GM12873 (cell line): ENCODE results near the gene GALNTL6.

Experiments used
- TF ChIP-seq, protein P1 (sequence below): IDR thresholded peaks from 2 replicates; pipeline ENCODE4 v1.5.1; 2012; ENCODE audit warnings: low read depth, mild to moderate bottlenecking, moderate library complexity, low read length, control low read depth; ENCODE audit not compliant: insufficient read depth; ENCODE audit errors: missing control alignments

Gene GALNTL6

DNA sequence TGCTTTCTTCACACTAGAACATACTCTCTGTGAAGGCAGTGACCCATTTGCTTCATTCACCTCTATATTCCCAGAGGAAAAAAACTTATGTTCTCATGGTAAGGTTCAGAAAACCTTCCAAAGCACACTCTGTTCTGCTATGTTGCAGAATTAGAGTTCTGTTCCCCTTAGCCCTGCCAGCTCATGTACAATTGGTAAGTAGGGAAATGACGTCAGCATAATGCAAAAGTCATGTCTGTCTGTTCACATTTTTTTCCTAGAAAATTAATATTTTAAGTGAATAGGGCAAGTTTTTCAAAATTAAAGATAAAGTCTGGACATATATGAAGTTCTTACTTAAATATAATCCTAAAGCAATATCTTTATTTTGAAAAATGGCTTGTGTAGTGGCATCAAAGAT lies 443.6 kb downstream of the GALNTL6 start:
- TF ChIP-seq, protein P1, sequence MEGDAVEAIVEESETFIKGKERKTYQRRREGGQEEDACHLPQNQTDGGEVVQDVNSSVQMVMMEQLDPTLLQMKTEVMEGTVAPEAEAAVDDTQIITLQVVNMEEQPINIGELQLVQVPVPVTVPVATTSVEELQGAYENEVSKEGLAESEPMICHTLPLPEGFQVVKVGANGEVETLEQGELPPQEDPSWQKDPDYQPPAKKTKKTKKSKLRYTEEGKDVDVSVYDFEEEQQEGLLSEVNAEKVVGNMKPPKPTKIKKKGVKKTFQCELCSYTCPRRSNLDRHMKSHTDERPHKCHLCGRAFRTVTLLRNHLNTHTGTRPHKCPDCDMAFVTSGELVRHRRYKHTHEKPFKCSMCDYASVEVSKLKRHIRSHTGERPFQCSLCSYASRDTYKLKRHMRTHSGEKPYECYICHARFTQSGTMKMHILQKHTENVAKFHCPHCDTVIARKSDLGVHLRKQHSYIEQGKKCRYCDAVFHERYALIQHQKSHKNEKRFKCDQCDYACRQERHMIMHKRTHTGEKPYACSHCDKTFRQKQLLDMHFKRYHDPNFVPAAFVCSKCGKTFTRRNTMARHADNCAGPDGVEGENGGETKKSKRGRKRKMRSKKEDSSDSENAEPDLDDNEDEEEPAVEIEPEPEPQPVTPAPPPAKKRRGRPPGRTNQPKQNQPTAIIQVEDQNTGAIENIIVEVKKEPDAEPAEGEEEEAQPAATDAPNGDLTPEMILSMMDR = no peak

DNA sequence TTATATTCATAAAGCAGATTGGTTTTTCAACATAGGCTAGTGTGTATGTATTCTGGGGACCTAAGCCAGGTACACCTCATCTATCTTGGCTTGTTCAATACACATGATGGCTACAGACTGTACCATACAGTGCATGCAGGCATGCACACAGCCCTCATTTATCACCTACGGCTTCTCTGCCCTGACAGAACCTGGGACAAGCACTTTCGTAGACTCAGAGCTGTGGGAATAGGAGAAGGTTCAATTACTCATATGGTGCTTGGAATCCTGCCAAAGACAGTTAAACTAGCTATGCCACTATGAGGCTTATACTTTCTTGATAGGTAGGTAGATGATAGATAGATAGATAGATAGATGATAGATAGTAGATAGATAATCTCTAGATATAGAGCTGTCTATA lies 457.2 kb downstream of the GALNTL6 start:
- TF ChIP-seq, protein P1 = no peak

DNA sequence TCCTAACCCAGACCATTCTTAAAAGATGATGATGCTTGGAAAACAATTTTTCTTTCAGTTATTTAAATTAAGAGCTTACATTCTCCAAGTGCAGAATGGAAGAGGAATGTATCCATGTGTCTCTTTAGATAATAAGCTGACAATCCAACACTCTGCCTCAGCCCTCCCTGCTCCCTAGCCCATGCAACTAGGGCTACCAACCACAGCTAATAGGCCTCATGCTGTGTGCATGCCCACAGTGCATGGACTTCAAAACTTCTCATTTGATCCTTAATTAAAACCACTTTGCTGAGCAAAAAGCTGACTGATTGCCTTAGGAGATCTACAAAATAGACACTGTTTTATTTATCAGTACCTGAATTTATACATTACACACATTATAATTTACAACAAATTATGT lies 473.9 kb downstream of the GALNTL6 start:
- TF ChIP-seq, protein P1 = no peak

DNA sequence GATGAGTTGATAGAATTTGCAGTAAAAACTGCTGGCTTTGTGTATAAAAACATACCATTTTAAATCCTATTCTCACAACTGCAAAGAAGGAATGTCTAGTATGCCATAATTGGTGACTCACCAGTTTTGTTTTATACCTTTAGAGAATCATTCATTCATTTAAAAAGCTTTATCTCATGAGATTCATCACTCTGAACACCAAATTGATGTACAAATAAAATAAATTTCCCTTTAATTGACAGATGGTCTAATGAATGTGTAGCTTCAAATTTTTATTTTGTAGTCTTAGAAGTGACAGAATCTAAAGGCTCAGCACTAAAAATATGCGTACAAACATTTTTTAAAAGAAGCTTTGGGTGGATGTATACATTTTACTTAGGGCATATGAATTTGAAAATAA lies 492.5 kb downstream of the GALNTL6 start:
- TF ChIP-seq, protein P1 = no peak

DNA sequence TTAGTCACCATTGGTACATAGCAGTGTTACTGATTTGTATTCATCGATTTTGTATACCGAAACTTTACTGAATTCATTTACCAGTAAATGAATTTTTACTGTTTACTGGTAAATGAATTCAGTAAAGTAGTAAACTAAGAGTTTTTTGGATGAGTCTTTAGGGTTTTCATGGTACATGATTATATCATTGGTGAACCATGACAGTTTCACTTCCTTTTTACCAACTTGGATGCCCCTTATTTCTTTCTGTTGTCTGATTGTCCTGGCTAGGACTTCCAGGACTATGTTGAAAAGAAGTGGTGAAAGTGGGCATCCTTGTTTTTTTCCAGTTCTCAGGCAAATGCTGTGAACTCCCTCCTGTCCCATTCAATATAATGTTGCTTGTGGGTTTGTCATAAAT lies 494.9 kb downstream of the GALNTL6 start:
- TF ChIP-seq, protein P1 = no peak

DNA sequence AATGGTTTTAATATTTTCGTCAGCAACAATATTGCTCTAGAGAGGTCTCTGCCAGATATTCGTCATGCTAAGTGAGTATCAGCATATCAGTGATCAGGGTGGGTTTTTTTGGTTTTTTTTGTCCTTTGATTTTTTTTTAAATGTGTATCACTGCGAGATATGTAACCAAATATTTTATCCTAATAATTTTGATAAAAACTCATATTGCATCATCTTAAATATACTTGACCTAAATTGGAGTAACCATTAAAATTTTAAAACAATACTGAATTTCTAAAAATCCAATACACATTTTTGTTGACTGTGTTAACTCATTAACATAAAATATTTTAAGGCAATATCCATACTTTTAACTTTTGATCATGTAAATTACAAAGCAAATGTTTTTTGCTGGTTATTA lies 498.5 kb downstream of the GALNTL6 start:
- TF ChIP-seq, protein P1 = no peak

DNA sequence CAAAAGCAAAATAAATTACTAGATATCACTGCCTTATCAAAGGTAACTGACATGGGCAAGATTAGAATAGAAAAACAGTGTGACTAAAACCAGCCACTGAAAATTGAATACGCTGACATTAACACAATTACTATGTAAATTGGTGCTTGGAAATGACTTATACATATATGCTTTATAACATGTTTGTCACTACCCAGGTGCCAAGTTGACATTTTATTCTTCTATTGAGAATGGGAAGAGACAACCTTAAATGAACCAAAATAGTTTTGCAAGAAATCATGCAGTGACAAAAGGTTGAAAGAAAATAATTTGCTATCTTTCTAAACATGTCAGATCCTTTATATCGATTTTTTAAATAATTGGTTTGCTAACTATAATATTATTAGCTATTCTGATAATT lies 510.1 kb downstream of the GALNTL6 start:
- TF ChIP-seq, protein P1 = no peak

DNA sequence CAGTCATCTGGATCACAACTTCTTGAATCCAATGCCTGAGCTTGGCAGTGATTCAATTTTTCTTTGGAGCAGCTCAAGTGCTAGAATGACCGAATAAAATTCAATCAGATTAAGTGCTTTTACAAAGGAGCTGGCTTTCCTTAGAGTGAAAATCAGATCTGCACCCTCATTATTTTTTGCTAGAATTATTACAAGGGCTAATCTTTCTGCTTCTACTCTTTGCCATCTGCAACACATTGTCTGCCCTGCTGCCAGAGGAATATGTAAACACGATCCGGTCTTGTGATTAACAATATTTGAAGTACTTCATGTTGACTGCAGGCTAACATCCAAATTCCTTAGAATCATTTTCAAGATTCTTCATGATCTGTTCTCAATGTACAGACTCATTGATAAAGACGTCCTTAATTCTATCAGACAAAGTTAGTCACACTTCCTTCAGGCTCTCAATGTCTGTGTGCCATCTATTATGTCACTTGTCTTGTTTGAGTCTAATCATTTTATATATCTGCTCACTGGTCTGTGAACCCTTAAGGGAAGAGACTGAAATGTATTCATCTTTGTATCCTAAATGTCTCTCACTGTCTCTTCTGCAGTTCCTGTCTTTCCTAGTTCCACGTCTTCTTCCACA lies 531.2 kb downstream of the GALNTL6 start:
- TF ChIP-seq, protein P1 = no peak
